Gastroesophageal sphincter (tissue), 3 donors: ENCODE data around the gene KHDC4.

Experiments
- CTCF ChIP-seq, 4 experiments: fragments of 200-600 bp in 2 of 4; fragments of 450-650 bp in 2 of 4; sonication (generic) in 1 of 4; IDR thresholded peaks; one replicate each; pipeline ENCODE4 v1.5.1; 2017 to 2019; ENCODE audit warnings: antibody characterized with exemption in 4 of 4, mild to moderate bottlenecking in 2 of 4, moderate library complexity in 2 of 4
- POLR2AphosphoS5 ChIP-seq: sonication (generic); formaldehyde crosslinking; IDR thresholded peaks from one replicate; pipeline ENCODE4 v1.6.1; 2017; ENCODE audit warnings: antibody characterized with exemption

GRCh38 chr1:155966750-155967149 is 32.5 kb upstream of the KHDC4 start:
- no peak for TF ChIP-seq POLR2AphosphoS5
- no peak for TF ChIP-seq CTCF (IDR thresholded peaks at IDR 0.05)
